HG03354 (cell line): ENCODE data around the gene MLF1.
"Not testable (repeated sequence)": the region's sequence is repeated elsewhere in the genome, so short reads cannot be mapped to it uniquely, and the experiment has no call there.

Experiments
- ATAC-seq: cut with Tn5 transposase; IDR thresholded peaks from one replicate; pipeline ENCODE4 v1.9.1; 2021; ENCODE audit warnings: mild to moderate bottlenecking; ENCODE audit not compliant: unreplicated experiment, poor library complexity, severe bottlenecking

The MLF1 gene

GRCh38 chr3:158570999-158571702, at the start of gene MLF1:
MLF1 (plus strand) TSS chr3:158571194; CDS start chr3:158571301, 107 bp downstream.
- peak; percentile 99 for ATAC-seq

- ATAC-seq, result no peak
Observed at GRCh38 chr3:158522221-158523136, 48.5 kb upstream of the MLF1 start.

GRCh38 chr3:158528076-158528674, 42.8 kb upstream of the MLF1 start:
- no peak for ATAC-seq

GRCh38 chr3:158531334-158531733, 39.7 kb upstream of the MLF1 start:
- no peak for ATAC-seq

GRCh38 chr3:158532099-158532734, 38.8 kb upstream of the MLF1 start:
- peak; percentile 76 for ATAC-seq

- ATAC-seq, result no peak
Observed at GRCh38 chr3:158535918-158536317, 35.1 kb upstream of the MLF1 start.

- ATAC-seq, result peak; percentile 81
Observed at GRCh38 chr3:158539414-158540014, 31.5 kb upstream of the MLF1 start.

GRCh38 chr3:158540066-158540465, 30.9 kb upstream of the MLF1 start:
- no peak for ATAC-seq

GRCh38 chr3:158548691-158549090, 22.3 kb upstream of the MLF1 start:
- no peak for ATAC-seq

- not testable (repeated sequence) for ATAC-seq
Observed at GRCh38 chr3:158549938-158550337, 21.1 kb upstream of the MLF1 start.

- no peak for ATAC-seq
Observed at GRCh38 chr3:158552124-158552523, 18.9 kb upstream of the MLF1 start.

GRCh38 chr3:158559504-158559903, 11.5 kb upstream of the MLF1 start:
- no peak for ATAC-seq

- no peak for ATAC-seq
Observed at GRCh38 chr3:158560979-158561378, 10.0 kb upstream of the MLF1 start.

GRCh38 chr3:158562674-158563073, 8.3 kb upstream of the MLF1 start:
- ATAC-seq, result no peak

GRCh38 chr3:158563076-158563475, 7.9 kb upstream of the MLF1 start:
- no peak for ATAC-seq

GRCh38 chr3:158565076-158565475, 5.9 kb upstream of the MLF1 start:
- ATAC-seq, result no peak

- ATAC-seq, result no peak
Observed at GRCh38 chr3:158568784-158569183, 2.2 kb upstream of the MLF1 start.

- no peak for ATAC-seq
Observed at GRCh38 chr3:158569794-158570193, 1.2 kb upstream of the MLF1 start.

- ATAC-seq, result no peak
Observed at GRCh38 chr3:158571969-158572765, 1.2 kb downstream of the MLF1 start.
